ENCODE results near the gene CFAP74. TPM values are rescaled to one million over a fixed set of nuclear protein-coding genes. Genes with fewer than 3 reads are reported as not detected.

The CFAP74 gene
- total and polyA plus RNA-seq, 2 of the 13 experiments (the other 11 are each of a cell fraction or from before 2014, with no cell fraction given), result 0.27 to 0.62 TPM

DNA sequence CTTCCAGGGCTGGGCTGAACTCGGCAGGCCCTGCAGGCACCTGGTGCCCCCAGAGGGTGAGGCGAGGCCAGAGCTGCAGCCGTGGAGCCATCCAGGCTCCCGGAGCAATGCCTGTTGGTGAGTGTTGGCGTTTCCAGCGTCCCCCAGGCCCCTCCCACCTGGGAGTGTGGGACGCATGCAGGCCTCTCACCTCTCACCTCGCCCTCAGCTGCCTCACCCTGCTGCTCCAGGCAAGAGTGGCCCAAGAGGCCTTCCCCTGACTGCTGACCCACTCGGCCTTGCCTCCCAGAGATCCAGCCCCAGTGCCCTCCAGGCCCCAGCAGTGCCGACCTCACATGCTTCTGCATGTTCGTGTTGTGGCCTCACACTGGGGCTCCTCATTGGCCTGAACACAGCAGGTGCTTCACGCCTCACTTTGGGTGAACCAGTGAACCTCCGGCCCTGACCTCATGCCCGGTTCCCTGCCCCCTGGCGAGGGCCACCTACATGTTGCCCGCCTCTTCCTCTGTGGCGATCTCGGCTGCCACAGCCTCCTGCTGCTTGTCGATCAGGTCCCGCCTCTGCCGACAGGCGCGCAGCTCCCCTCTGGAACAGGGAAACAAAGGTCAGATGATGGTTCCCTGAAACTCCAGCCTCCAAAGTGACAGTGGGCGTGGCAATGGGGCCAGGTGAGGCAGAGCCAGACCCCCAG is 17.0 kb downstream of the CFAP74 start (continued):
- no peak for TF ChIP-seq TARDBP (CRISPR knock-in tag; IDR thresholded peaks at IDR 0.05)
- TF ChIP-seq, protein P1, sequence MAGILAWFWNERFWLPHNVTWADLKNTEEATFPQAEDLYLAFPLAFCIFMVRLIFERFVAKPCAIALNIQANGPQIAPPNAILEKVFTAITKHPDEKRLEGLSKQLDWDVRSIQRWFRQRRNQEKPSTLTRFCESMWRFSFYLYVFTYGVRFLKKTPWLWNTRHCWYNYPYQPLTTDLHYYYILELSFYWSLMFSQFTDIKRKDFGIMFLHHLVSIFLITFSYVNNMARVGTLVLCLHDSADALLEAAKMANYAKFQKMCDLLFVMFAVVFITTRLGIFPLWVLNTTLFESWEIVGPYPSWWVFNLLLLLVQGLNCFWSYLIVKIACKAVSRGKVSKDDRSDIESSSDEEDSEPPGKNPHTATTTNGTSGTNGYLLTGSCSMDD (CRISPR knock-in tag; IDR thresholded peaks at IDR 0.05), result no peak
- TF ChIP-seq ZNF547 (CRISPR knock-in tag; IDR thresholded peaks at IDR 0.05), result no peak
- no peak for TF ChIP-seq TCF12 (IDR thresholded peaks at IDR 0.05)
- no peak for TF ChIP-seq TCF12 (CRISPR knock-in tag; IDR thresholded peaks at IDR 0.05)
- TF ChIP-seq, protein P2, sequence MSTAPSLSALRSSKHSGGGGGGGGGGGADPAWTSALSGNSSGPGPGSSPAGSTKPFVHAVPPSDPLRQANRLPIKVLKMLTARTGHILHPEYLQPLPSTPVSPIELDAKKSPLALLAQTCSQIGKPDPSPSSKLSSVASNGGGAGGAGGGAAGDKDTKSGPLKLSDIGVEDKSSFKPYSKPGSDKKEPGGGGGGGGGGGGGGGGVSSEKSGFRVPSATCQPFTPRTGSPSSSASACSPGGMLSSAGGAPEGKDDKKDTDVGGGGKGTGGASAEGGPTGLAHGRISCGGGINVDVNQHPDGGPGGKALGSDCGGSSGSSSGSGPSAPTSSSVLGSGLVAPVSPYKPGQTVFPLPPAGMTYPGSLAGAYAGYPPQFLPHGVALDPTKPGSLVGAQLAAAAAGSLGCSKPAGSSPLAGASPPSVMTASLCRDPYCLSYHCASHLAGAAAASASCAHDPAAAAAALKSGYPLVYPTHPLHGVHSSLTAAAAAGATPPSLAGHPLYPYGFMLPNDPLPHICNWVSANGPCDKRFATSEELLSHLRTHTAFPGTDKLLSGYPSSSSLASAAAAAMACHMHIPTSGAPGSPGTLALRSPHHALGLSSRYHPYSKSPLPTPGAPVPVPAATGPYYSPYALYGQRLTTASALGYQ (CRISPR knock-in tag; IDR thresholded peaks at IDR 0.05), result no peak
- TF ChIP-seq ZNF234 (CRISPR knock-in tag; conservative IDR thresholded peaks at IDR 0.05), result no peak
- TF ChIP-seq, protein P3, sequence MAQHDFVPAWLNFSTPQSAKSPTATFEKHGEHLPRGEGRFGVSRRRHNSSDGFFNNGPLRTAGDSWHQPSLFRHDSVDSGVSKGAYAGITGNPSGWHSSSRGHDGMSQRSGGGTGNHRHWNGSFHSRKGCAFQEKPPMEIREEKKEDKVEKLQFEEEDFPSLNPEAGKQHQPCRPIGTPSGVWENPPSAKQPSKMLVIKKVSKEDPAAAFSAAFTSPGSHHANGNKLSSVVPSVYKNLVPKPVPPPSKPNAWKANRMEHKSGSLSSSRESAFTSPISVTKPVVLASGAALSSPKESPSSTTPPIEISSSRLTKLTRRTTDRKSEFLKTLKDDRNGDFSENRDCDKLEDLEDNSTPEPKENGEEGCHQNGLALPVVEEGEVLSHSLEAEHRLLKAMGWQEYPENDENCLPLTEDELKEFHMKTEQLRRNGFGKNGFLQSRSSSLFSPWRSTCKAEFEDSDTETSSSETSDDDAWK (CRISPR knock-in tag; IDR thresholded peaks at IDR 0.05), result no peak
- TF ChIP-seq ZNF224 (CRISPR knock-in tag; IDR thresholded peaks at IDR 0.05), result no peak
- TF ChIP-seq SMC3 (IDR thresholded peaks at IDR 0.05; ENCODE audit: low read length), result no peak
- TF ChIP-seq RNF2 (conservative IDR thresholded peaks at IDR 0.05; ENCODE audit: low read depth), result no peak
- TF ChIP-seq ZNF891 (CRISPR knock-in tag; IDR thresholded peaks at IDR 0.05), result no peak
- TF ChIP-seq, protein P4, sequence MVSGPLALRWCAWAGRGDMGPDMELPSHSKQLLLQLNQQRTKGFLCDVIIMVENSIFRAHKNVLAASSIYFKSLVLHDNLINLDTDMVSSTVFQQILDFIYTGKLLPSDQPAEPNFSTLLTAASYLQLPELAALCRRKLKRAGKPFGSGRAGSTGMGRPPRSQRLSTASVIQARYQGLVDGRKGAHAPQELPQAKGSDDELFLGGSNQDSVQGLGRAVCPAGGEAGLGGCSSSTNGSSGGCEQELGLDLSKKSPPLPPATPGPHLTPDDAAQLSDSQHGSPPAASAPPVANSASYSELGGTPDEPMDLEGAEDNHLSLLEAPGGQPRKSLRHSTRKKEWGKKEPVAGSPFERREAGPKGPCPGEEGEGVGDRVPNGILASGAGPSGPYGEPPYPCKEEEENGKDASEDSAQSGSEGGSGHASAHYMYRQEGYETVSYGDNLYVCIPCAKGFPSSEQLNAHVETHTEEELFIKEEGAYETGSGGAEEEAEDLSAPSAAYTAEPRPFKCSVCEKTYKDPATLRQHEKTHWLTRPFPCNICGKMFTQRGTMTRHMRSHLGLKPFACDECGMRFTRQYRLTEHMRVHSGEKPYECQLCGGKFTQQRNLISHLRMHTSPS (CRISPR knock-in tag; IDR thresholded peaks at IDR 0.05; ENCODE audit: low read depth), result peak; percentile 61
- TF ChIP-seq ZNF10 (CRISPR knock-in tag; IDR thresholded peaks at IDR 0.05; ENCODE audit: borderline replicate concordance, low read depth), result no peak
- no peak for TF ChIP-seq ZFYVE20 (CRISPR knock-in tag; IDR thresholded peaks at IDR 0.05; ENCODE audit: borderline replicate concordance, low read depth)
- TF ChIP-seq, protein P5, sequence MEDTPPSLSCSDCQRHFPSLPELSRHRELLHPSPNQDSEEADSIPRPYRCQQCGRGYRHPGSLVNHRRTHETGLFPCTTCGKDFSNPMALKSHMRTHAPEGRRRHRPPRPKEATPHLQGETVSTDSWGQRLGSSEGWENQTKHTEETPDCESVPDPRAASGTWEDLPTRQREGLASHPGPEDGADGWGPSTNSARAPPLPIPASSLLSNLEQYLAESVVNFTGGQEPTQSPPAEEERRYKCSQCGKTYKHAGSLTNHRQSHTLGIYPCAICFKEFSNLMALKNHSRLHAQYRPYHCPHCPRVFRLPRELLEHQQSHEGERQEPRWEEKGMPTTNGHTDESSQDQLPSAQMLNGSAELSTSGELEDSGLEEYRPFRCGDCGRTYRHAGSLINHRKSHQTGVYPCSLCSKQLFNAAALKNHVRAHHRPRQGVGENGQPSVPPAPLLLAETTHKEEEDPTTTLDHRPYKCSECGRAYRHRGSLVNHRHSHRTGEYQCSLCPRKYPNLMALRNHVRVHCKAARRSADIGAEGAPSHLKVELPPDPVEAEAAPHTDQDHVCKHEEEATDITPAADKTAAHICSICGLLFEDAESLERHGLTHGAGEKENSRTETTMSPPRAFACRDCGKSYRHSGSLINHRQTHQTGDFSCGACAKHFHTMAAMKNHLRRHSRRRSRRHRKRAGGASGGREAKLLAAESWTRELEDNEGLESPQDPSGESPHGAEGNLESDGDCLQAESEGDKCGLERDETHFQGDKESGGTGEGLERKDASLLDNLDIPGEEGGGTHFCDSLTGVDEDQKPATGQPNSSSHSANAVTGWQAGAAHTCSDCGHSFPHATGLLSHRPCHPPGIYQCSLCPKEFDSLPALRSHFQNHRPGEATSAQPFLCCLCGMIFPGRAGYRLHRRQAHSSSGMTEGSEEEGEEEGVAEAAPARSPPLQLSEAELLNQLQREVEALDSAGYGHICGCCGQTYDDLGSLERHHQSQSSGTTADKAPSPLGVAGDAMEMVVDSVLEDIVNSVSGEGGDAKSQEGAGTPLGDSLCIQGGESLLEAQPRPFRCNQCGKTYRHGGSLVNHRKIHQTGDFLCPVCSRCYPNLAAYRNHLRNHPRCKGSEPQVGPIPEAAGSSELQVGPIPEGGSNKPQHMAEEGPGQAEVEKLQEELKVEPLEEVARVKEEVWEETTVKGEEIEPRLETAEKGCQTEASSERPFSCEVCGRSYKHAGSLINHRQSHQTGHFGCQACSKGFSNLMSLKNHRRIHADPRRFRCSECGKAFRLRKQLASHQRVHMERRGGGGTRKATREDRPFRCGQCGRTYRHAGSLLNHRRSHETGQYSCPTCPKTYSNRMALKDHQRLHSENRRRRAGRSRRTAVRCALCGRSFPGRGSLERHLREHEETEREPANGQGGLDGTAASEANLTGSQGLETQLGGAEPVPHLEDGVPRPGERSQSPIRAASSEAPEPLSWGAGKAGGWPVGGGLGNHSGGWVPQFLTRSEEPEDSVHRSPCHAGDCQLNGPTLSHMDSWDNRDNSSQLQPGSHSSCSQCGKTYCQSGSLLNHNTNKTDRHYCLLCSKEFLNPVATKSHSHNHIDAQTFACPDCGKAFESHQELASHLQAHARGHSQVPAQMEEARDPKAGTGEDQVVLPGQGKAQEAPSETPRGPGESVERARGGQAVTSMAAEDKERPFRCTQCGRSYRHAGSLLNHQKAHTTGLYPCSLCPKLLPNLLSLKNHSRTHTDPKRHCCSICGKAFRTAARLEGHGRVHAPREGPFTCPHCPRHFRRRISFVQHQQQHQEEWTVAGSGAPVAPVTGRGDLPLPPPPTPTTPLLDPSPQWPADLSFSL (CRISPR knock-in tag; IDR thresholded peaks at IDR 0.05), result no peak
- 0 out of 2 replicates have a peak, but pooled peaks have one; percentile 9 for TF ChIP-seq FOXO1 (CRISPR knock-in tag; IDR thresholded peaks at IDR 0.05)

All from HepG2 (cell line).